Epidermal melanocyte (primary cell): ENCODE data around the gene RYR2.
"Not testable (repeated sequence)": the region's sequence is repeated elsewhere in the genome, so short reads cannot be mapped to it uniquely, and the experiment has no call there.

Experiments used
- DNase-seq: peaks from one replicate; pipeline ENCODE4 v3.0.0; 2011; ENCODE audit warnings: low spot score; ENCODE audit not compliant: insufficient read length

RYR2 gene

GRCh38 chr1:237772009-237772408 lies 730.0 kb downstream of the RYR2 start:
- DNase-seq, result no peak

DNA sequence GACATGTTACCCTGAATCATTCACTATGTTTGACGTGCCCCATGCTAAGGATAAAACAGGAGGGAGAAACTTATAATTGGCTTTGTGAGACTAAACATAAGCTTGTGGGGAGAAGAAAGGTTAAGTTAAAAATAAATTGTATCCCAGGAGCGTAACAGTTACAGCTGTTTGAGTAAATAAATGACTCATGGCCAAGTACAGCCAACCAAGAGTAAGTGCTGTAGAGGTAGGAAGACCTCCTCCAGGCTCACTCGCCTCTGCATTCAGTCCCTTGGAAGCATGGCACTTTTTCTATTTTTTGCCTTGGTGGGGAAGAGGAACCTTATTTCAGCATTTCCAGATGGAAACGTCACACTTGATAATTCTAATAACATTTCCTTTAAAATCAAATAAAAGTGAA lies 732.3 kb downstream of the RYR2 start:
- no peak for DNase-seq

DNA sequence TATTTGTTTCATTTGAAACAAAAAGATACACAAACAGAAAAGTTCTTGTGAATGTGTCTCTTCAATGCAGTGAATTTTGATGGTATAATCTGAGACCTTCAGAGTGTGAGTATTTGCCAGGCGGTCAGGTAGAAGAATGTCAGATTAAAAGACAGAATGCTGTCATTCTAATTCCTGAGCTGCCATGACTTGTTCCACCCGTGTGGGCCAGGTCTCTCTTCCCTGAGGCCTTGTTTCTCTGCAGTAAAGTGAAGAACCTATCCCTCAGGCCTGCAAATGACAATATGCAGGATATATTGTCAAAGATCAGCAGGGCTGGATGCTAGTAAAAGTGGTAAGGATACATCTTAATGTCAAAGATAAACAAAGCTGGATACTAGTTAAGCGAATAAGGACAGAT lies 737.4 kb downstream of the RYR2 start:
- no peak for DNase-seq

DNA sequence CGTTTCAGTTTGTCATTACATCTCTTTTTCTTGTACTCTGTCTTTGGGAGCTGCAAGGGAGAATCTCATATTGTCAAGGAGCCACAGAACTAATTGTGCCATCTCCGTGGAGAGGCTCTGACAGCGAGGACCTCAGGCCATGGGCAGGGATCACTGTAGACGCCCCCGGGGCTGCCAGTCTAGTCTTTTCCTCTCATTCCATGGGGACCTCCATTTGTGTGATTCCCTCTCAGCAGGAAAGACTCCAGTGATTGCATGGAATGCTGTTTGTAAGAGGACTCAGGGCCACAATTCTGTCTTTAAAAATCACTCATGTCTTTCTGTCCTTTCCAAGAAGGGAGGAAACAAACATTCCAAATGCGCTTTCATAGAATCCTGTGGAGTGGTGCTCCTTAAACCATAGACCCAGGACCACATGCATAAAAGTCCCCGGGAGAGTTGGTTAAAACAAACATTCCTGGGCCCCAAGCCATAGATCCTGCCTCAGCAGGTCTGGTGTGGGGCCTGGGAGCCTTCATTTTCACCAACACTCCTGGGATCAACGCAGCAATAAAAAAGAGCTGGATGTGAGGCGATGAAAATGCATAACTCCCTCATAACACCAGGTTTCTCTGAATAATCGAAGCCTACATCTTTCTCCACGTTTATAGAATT lies 744.2 kb downstream of the RYR2 start:
- DNase-seq, result no peak

GRCh38 chr1:237788069-237788468 lies 746.1 kb downstream of the RYR2 start:
- no peak for DNase-seq

DNA sequence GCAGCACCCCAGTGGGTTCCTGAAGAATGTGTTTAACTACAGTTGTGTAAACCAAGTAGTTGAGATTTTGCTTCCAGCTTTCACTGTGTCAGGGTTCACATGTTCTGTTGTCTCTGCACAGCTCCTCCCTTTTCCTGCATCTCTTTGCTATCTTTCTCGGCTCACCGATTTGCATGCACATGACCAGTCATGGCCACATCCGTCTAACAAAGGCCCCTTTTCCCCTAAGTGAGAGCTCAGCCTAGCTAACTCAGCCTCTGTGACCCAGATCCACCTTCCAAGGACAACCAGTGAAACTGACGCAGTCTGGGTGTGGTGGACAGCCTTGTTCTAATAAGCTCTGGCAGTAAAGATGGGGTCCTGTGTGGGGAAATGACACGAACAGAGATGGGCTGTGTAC lies 747.6 kb downstream of the RYR2 start:
- no peak for DNase-seq

DNA sequence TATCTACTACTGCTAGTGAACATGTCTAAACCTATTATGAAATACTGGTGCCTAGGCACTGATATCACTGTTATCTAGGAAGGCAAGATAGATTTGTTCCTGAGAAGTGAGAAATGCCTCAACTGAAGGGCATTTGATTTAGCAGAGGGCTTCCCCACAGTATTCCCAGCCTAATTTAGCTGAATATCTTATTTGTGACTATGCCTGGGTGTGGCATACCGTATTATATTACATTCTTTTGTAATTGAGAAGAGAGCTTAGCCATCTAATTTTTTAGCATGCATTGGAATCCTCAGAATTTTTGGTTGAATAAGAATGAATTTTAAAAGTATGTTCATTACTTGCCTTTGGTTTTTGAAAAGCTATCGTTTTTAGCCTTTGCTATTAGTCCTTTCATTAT lies 749.6 kb downstream of the RYR2 start:
- DNase-seq, result no peak

GRCh38 chr1:237792149-237792548 lies 750.2 kb downstream of the RYR2 start:
- no peak for DNase-seq

GRCh38 chr1:237792726-237793125 lies 750.7 kb downstream of the RYR2 start:
- no peak for DNase-seq

DNA sequence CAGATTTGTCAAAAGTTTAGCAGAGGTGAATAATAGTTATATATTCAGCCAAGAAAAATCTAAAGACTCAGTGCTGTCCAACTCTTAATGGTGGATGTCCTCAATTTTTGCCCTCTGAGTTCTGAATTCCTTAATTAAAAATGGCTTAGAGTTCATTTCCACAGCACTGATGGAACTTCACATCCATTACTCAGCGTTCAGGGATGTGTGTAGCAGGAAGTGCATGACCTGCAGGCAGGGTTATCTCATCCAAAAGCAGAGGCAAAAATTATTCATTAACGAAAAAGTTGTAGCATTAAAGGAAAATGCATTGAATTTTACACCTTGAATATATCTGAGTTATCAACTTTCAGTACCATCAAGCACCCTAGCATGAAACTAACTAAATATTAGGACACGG lies 752.1 kb downstream of the RYR2 start:
- no peak for DNase-seq

DNA sequence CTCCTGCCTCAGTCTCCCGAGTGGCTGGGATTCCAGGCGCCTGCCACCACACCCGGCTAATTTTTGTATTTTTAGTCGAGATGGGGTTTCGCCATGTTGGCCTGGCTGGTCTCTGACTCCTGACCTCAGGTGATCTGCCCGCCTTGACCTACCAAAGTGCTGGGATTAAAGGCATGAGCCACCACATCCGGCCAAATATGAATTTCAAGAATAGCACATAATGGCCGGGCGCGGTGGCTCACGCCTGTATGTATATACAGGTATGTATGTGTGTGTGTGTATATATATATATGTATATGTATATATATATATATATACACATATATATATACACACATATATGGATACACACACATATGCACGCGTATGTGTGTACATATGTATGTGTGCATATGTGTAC lies 753.6 kb downstream of the RYR2 start:
- DNase-seq, result no peak

GRCh38 chr1:237799762-237800474 lies 757.9 kb downstream of the RYR2 start:
- peak; percentile 16 for DNase-seq

GRCh38 chr1:237804516-237804915 lies 762.5 kb downstream of the RYR2 start:
- DNase-seq, result no peak

DNA sequence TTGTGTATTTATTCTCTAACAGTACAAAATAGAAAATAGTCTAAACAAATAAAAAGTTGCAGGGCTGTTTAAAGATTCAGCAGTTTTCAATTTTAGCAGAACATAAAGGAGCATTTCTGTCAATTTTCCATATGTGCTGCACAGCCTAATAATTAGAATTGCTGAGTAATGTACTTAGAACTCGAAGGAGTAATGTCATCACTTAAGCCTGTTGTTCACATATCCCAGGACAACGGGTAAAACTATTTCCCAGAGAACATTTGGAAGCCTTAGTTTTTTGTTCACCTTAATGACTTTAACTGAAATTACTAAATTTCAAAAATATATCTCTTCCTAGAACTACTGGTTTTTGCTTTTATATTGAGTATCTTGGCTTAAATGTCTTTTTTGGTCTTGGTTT lies 767.1 kb downstream of the RYR2 start:
- DNase-seq, result no peak

- DNase-seq, result no peak
Observed at GRCh38 chr1:237811633-237812032, 769.6 kb downstream of the RYR2 start.

GRCh38 chr1:237812061-237812460 lies 770.1 kb downstream of the RYR2 start:
- DNase-seq, result no peak

DNA sequence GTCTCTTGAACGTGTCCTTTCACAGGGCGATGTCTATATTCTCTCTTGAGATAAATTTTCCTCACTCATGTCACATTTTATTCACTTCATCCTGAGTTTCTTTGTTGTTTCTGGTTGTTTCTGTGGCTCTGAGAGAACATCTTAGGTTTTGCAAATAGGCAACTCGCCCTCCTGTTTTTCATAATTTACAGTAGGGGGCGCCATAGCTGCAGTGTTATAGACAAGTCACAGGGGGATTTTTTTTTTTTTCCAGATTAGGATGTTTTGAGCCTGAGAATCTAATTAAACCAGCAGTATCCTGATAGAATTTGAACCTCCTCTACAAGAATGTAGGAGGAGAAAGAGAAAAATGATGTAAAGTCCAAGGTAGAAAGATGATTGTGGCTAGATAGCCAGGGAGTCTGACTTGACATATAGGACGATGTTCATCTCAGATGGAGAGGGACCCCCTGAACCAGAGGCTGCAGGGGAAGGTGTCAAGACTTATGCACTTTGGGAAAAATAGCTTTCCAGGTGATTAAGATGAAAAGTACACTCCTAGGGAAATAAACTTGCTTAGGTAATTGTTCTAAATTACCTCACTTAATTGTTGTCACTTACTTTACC lies 772.4 kb downstream of the RYR2 start:
- DNase-seq, result no peak

GRCh38 chr1:237817277-237817676 lies 775.3 kb downstream of the RYR2 start:
- DNase-seq, result no peak

- not testable (repeated sequence) for DNase-seq
Observed at GRCh38 chr1:237820634-237821033, 778.6 kb downstream of the RYR2 start.

- DNase-seq, result no peak
Observed at GRCh38 chr1:237832858-237833257, 790.9 kb downstream of the RYR2 start.

DNA sequence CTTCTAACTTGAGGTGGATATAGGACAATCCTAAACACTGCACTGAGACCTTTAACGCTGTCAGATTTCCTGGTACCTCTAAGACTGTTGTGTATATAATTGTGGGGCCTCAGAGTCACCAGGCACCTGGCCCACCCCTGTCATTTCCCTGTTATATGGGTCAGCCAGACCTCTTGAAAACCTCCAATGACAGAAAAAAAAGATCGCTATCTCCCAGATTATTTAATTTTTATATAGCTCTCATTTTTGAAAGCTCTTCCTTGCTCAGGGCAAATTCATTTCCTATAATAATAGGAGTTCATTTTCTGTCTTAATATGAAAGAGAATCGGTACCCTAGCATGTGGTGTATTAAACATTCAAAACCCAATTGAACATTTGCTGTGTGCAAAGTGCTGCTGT lies 792.1 kb downstream of the RYR2 start:
- no peak for DNase-seq

GRCh38 chr1:237834461-237834860 lies 792.5 kb downstream of the RYR2 start:
- DNase-seq, result no peak

- DNase-seq, result no peak
Observed at GRCh38 chr1:237838320-237838719, 796.3 kb downstream of the RYR2 start.
